ENCODE measurements around the gene NQO2.
"Not testable (repeated sequence)": the region's sequence is repeated elsewhere in the genome, so short reads cannot be mapped to it uniquely, and the experiment has no call there.

NQO2 gene

GRCh38 chr6:3016473-3017280, 17.0 kb downstream of the NQO2 start:
- no peak for ATAC-seq

- no peak for ATAC-seq
Observed at GRCh38 chr6:3017304-3017703, 17.6 kb downstream of the NQO2 start.

GRCh38 chr6:3019065-3019464, 19.4 kb downstream of the NQO2 start:
- no peak for ATAC-seq

- no peak for ATAC-seq
Observed at GRCh38 chr6:3019749-3020320, 20.1 kb downstream of the NQO2 start.

- ATAC-seq = not testable (repeated sequence)
Observed at GRCh38 chr6:3020976-3021598, 21.4 kb downstream of the NQO2 start.

GRCh38 chr6:3022765-3023662, 23.3 kb downstream of the NQO2 start:
- peak in 1 of 2 donors; percentile 8 for ATAC-seq

GRCh38 chr6:3023663-3024483, 24.2 kb downstream of the NQO2 start:
- ATAC-seq = peak; percentile 95 to 97

GRCh38 chr6:3026791-3027626, 27.3 kb downstream of the NQO2 start:
- ATAC-seq = peak in 1 of 2 donors; percentile 14

- not testable (repeated sequence) for ATAC-seq
Observed at GRCh38 chr6:3028156-3028555, 28.5 kb downstream of the NQO2 start.

GRCh38 chr6:3031857-3032640, 32.4 kb downstream of the NQO2 start:
- ATAC-seq = no peak

- no peak for ATAC-seq
Observed at GRCh38 chr6:3032986-3033385, 33.3 kb downstream of the NQO2 start.

GRCh38 chr6:3033652-3034051, 34.0 kb downstream of the NQO2 start:
- ATAC-seq = no peak

GRCh38 chr6:3035397-3035796, 35.7 kb downstream of the NQO2 start:
- no peak for ATAC-seq

- no peak for ATAC-seq
Observed at GRCh38 chr6:3036861-3037637, 37.4 kb downstream of the NQO2 start.

GRCh38 chr6:3037638-3038365, 38.1 kb downstream of the NQO2 start:
- ATAC-seq = no peak

GRCh38 chr6:3039384-3039783, 39.7 kb downstream of the NQO2 start:
- ATAC-seq = no peak

GRCh38 chr6:3041147-3041546, 41.5 kb downstream of the NQO2 start:
- no peak for ATAC-seq

GRCh38 chr6:3041606-3042005, 41.9 kb downstream of the NQO2 start:
- ATAC-seq = no peak

GRCh38 chr6:3045369-3045768, 45.7 kb downstream of the NQO2 start:
- ATAC-seq = no peak
